ACHN (cell line): ENCODE measurements around the gene UGT1A3.

Experiments
- DNase-seq: peaks from one replicate; pipeline ENCODE4 v3.0.0-alpha.2; 2015
- in situ Hi-C: cut with HindIII; loops from 2 replicates; pipeline ENCODE4 v1.10.0; 2017; ENCODE audit warnings: low sequenced_read_pairs, low pct_ligation_motif_present, low pct_unique_long_range_greater_than_20kb

The UGT1A3 gene

GRCh38 chr2:233822101-233822771 lies 93.4 kb downstream of the UGT1A3 start:
- no peak for DNase-seq
- in situ Hi-C loops, result no loop called here
